ENCODE data around the gene SLC40A1.

GRCh38 chr2:189538402-189538801, 42.2 kb downstream of the SLC40A1 start:
- no peak for TF ChIP-seq CTCF (IDR thresholded peaks at IDR 0.05)
- no peak for TF ChIP-seq POLR2A (IDR thresholded peaks at IDR 0.05)

Data from thyroid gland (tissue), 4 donors.